ENCODE measurements around the gene PASK.
"Not testable (repeated sequence)": the region's sequence is repeated elsewhere in the genome, so short reads cannot be mapped to it uniquely, and the experiment has no call there.

Gene PASK

GRCh38 chr2:241107031-241107783, 42.1 kb downstream of the PASK start:
- Histone ChIP-seq H3K27me3 (ENCODE audit: low read depth) (no peaks in the 10 kb centered on the region), H3K9me3 (no peaks in the 10 kb centered on the region), H3K4me3 (no peak overlapping the region), H3K4me1 (no peaks in the 10 kb centered on the region; the same call in 1 of the 2 replicates), H3K36me3 (replicated peaks) (0 out of 2 replicates have a peak, but pooled peaks cover 7% of the 10 kb centered on the region)
- DNase-seq (ENCODE audit: low spot score in 2 of 2) = no peak
- in situ Hi-C loops (cut with MboI; ENCODE audit: low sequenced_read_pairs) = no loop called here

DNA sequence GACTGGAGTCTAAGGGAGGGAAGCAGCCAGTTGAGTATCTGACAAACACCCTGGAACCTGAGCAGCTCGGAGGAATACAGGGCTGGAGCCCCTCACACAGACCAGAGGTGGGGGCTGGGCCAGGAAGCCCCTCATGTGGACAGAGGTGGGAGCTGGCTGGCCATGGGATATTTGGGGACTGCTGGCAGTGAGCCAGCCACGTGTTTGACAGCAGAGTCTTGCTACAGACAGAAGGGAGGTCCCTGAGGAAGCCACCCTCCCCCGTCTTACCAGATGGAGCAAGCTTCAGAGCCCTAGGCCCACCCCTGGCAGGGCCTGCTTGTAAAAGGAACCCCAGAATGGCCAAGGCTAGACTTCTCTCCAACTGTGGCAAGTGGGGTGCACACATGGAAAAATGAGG, 43.6 kb downstream of the PASK start:
- H3K27me3 ChIP-seq (ENCODE audit: low read depth) = no peaks in the 10 kb centered on the region
- 0 out of 2 replicates have a peak, but pooled peaks cover 5% of the 10 kb centered on the region for H3K36me3 ChIP-seq (replicated peaks)
- no peak for DNase-seq (ENCODE audit: low spot score in 2 of 2)
- in situ Hi-C loops (cut with MboI; ENCODE audit: low sequenced_read_pairs) = no loop called here
- H3K4me3 ChIP-seq = no peak overlapping the region
- H3K4me1 ChIP-seq = peaks cover 2% of the 10 kb centered on the region; the same call in 1 of the 2 replicates
- no peaks in the 10 kb centered on the region for H3K9me3 ChIP-seq

DNA sequence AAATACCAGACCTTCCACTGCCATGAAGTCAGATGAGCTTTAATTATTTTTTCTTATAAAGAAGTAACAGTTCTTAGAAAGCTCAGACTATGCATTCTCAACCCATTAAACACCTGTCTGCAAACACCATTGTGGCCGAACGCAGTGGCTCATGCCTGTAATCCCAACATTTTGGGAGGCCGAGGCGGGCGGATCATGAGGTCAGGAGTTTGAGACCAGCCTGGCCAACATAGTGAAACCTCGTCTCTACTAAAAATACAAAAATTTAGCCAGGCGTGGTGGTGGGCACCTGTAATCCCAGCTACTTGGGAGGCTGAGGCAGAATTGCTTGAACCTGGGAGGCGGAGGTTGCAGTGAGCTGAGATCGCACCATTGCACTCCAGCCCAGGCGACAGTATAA, 44.7 kb downstream of the PASK start:
- in situ Hi-C loops (cut with MboI; ENCODE audit: low sequenced_read_pairs); H3K36me3 ChIP-seq (replicated peaks); H3K4me1 ChIP-seq; H3K9me3 ChIP-seq; H3K27me3 ChIP-seq (ENCODE audit: low read depth); H3K4me3 ChIP-seq; DNase-seq (ENCODE audit: low spot score in 2 of 2): not testable (repeated sequence)

DNA sequence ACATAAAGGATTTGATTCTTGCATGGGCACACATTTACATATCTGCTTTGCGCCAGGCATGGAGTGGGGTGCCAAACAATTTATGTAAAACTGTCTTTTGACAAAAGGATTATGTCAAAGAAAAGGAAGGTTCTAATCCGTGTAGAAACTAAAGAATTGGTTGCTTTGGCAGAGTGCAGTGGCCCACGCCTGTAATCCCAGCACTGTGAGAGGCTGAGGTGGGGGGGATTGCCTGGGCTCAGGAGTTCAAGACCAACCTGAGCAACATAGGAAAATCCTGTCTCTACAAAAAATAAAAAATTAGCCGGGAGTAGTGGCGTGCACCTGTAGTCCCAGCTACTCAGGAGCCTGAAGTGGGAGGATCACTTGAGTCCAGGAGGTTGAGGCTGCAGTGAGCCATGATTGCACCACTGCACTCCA, 46.1 kb downstream of the PASK start:
- in situ Hi-C loops (cut with MboI; ENCODE audit: low sequenced_read_pairs) = no loop called here
- Histone ChIP-seq H3K4me3 (peak overlapping the region; percentile 91), H3K9me3 (no peaks in the 10 kb centered on the region), H3K4me1 (peaks cover 2% of the 10 kb centered on the region; the same call in 1 of the 2 replicates), H3K27me3 (ENCODE audit: low read depth) (no peaks in the 10 kb centered on the region), H3K36me3 (replicated peaks) (peaks cover 16% of the 10 kb centered on the region)
- DNase-seq (ENCODE audit: low spot score in 2 of 2) = peak; percentile 81 to 95

GRCh38 chr2:241102239-241102803, 47.0 kb downstream of the PASK start, which contains the start of gene MTERF4:
TSS of gene MTERF4 (minus strand) at chr2:241102287. CDS start at chr2:241102273, 14 bp downstream.
- H3K4me1 ChIP-seq = peaks cover 2% of the 10 kb centered on the region; the same call in 1 of the 2 replicates
- in situ Hi-C loops (cut with MboI; ENCODE audit: low sequenced_read_pairs) = no loop called here
- H3K9me3 ChIP-seq = no peaks in the 10 kb centered on the region
- H3K4me3 ChIP-seq = peak within 1 kb of the TSS; percentile 91
- peak; percentile 81 to 92 for DNase-seq (ENCODE audit: low spot score in 2 of 2)
- H3K27me3 ChIP-seq (ENCODE audit: low read depth) = no peaks in the 10 kb centered on the region
- H3K36me3 ChIP-seq (replicated peaks) = peaks cover 24% of the 10 kb centered on the region

- no peak for DNase-seq (ENCODE audit: low spot score in 2 of 2)
- no peaks in the 10 kb centered on the region for H3K9me3 ChIP-seq
- in situ Hi-C loops (cut with MboI; ENCODE audit: low sequenced_read_pairs) = no loop called here
- H3K4me3 ChIP-seq = no peak overlapping the region
- peaks cover 48% of the 10 kb centered on the region for H3K36me3 ChIP-seq (replicated peaks)
- peaks cover 2% of the 10 kb centered on the region; the same call in 1 of the 2 replicates for H3K4me1 ChIP-seq
- H3K27me3 ChIP-seq (ENCODE audit: low read depth) = no peaks in the 10 kb centered on the region
Observed at GRCh38 chr2:241099246-241099645, 50.0 kb downstream of the PASK start.

DNA sequence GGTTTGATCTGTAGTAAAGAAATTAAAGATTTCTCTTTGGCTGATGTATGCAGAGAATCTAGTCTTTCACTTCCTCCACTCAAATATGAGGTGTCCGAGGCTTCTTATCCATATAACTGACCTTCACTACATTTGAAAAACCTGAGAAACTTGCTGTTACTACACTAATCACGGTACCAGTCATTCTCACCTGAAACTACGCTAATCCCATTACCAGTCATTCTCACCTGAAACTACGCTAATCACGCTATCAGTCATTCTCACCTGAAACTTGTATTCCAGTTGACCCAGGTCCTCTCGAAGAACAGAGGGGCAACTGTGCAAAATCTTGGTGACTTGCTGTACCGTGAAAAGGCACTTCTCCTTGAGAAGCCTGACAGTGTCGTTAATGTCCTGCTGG, 52.3 kb downstream of the PASK start:
- no peaks in the 10 kb centered on the region for H3K27me3 ChIP-seq (ENCODE audit: low read depth)
- peaks cover 67% of the 10 kb centered on the region for H3K36me3 ChIP-seq (replicated peaks)
- peaks cover 2% of the 10 kb centered on the region; the same call in 1 of the 2 replicates for H3K4me1 ChIP-seq
- no peak overlapping the region for H3K4me3 ChIP-seq
- in situ Hi-C loops (cut with MboI; ENCODE audit: low sequenced_read_pairs) = no loop called here
- no peaks in the 10 kb centered on the region for H3K9me3 ChIP-seq
- DNase-seq (ENCODE audit: low spot score in 2 of 2) = no peak

- H3K27me3 ChIP-seq (ENCODE audit: low read depth) = no peaks in the 10 kb centered on the region
- no peak for DNase-seq (ENCODE audit: low spot score in 2 of 2)
- 0 out of 2 replicates have a peak, but pooled peaks cover under 1% of the 10 kb centered on the region for H3K4me1 ChIP-seq
- no peaks in the 10 kb centered on the region for H3K9me3 ChIP-seq
- H3K4me3 ChIP-seq = no peak overlapping the region
- in situ Hi-C loops (cut with MboI; ENCODE audit: low sequenced_read_pairs) = no loop called here
- H3K36me3 ChIP-seq (replicated peaks) = peaks cover 74% of the 10 kb centered on the region
Observed at GRCh38 chr2:241095594-241096290, 53.5 kb downstream of the PASK start.

DNA sequence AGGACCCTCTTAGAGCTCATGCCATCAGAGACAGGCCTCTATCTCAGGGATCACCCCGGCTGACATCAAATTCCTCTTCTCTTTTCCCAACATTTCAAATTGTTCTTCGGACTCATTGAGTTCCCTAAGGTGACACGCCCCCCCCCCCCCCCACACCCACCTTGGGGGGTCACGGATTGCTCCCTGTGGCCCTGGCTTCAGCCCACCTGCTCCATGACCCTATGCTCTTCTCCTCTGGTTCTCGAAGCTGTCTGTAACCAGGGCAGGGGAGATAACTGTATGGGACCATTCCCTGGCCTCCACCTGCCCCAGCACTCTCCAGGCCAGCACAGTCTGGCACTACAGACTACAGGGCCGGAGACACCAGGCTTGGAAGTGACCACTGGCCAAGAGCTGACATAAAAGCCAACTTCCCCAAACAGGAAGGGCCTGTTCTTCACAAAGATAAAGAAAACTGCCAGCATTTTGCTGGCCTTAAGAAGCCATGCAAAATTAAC, 54.3 kb downstream of the PASK start:
- in situ Hi-C loops (cut with MboI; ENCODE audit: low sequenced_read_pairs) = no loop called here
- Histone ChIP-seq H3K4me1 (no peaks in the 10 kb centered on the region), H3K9me3 (no peaks in the 10 kb centered on the region), H3K27me3 (ENCODE audit: low read depth) (no peaks in the 10 kb centered on the region), H3K4me3 (no peak overlapping the region), H3K36me3 (replicated peaks) (peaks cover 79% of the 10 kb centered on the region)
- no peak for DNase-seq (ENCODE audit: low spot score in 2 of 2)

- no peaks in the 10 kb centered on the region for H3K27me3 ChIP-seq (ENCODE audit: low read depth)
- no peaks in the 10 kb centered on the region for H3K9me3 ChIP-seq
- no peaks in the 10 kb centered on the region for H3K4me1 ChIP-seq
- H3K36me3 ChIP-seq (replicated peaks) = peaks cover 80% of the 10 kb centered on the region
- in situ Hi-C loops (cut with MboI; ENCODE audit: low sequenced_read_pairs) = no loop called here
- peak in 1 of 2 experiments; percentile 20 for DNase-seq (ENCODE audit: low spot score in 2 of 2)
- no peak overlapping the region for H3K4me3 ChIP-seq
Observed at GRCh38 chr2:241094172-241094571, 55.1 kb downstream of the PASK start.

DNA sequence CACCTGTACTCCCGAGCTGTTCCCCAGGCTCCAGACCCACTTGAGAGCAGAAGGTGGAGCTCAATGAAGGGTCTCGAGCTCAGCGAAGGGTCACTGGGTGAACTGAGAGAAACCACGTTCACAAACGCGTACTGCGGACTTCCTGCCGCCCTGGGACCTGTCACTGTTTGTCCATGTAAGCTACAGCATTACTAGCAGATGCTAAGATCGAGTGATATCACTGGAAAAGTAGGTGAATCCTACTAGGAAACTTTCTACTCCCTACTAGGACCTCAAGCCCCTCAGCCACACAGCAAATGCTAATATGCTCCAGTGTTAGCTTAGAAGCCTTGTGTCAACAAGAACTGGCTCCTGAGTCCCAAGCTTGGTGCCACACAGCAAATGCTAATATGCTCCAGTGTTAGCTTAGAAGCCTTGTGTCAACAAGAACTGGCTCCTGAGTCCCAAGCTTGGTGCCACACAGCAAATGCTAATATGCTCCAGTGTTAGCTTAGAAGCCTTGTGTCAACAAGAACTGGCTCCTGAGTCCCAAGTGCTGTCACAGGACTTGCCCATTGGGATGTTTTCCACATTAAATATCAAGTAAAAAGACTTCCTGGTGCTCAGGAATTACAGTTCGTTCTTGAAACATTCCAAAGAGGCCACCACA, 56.0 kb downstream of the PASK start:
- H3K9me3 ChIP-seq; H3K4me3 ChIP-seq; H3K27me3 ChIP-seq (ENCODE audit: low read depth); in situ Hi-C loops (cut with MboI; ENCODE audit: low sequenced_read_pairs); H3K4me1 ChIP-seq; DNase-seq (ENCODE audit: low spot score in 2 of 2): not testable (repeated sequence)
- peaks cover 83% of the 10 kb centered on the region for H3K36me3 ChIP-seq (replicated peaks)

GRCh38 chr2:241092677-241093076, 56.6 kb downstream of the PASK start:
- in situ Hi-C loops (cut with MboI; ENCODE audit: low sequenced_read_pairs) = no loop called here
- H3K9me3 ChIP-seq = no peaks in the 10 kb centered on the region
- no peaks in the 10 kb centered on the region for H3K27me3 ChIP-seq (ENCODE audit: low read depth)
- no peak overlapping the region for H3K4me3 ChIP-seq
- DNase-seq (ENCODE audit: low spot score in 2 of 2) = no peak
- no peaks in the 10 kb centered on the region for H3K4me1 ChIP-seq
- peaks cover 81% of the 10 kb centered on the region for H3K36me3 ChIP-seq (replicated peaks)

DNA sequence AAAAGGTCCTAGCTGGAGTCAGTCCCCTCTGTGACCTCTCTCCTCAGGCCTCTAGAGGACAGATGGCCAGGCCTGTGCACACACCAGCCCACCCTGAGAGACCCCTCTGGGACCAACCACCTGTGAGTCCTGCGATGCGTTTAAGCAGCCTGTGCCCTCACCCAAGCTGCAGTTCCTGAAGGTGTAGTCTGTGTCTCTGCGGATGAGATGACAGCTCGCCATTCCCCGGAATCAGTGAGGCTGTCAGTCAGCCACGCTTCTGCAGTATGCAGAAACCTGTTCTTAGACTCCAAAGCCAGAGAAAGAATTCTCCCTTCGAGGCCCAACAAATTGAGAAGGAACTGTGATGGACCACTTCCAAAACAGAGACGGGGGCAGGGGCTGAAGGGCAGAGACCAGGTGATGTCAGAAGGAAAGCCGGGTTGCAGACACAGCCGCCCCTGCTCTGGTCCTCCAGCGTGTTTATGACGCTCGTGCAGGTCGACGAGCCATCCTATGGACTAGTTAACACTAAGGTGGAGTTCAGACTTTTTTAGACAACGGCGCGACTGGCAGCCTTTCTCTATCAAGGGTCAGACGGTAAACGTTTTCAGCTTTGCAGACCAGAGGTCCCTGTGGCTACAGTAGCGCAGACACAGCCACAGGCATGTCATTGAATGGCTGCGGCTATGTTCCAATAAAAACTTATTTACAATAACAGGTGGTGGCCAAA, 57.4 kb downstream of the PASK start:
- H3K4me1 ChIP-seq = no peaks in the 10 kb centered on the region
- in situ Hi-C loops (cut with MboI; ENCODE audit: low sequenced_read_pairs) = no loop called here
- H3K36me3 ChIP-seq (replicated peaks) = peaks cover 76% of the 10 kb centered on the region
- H3K27me3 ChIP-seq (ENCODE audit: low read depth) = no peaks in the 10 kb centered on the region
- no peak overlapping the region for H3K4me3 ChIP-seq
- H3K9me3 ChIP-seq = no peaks in the 10 kb centered on the region
- DNase-seq (ENCODE audit: low spot score in 2 of 2) = no peak

Measured in HAP-1 (cell line).